WTC11 (cell line): ENCODE results near the gene ZNF202.

Experiments used
- CTCF ChIP-seq: fragments of 200-600 bp; IDR thresholded peaks from 2 replicates; pipeline ENCODE4 v1.8.0; 2022; ENCODE audit warnings: antibody characterized with exemption
- FOXP4 ChIP-seq: sonication (generic); formaldehyde crosslinking; IDR thresholded peaks from 2 replicates; pipeline ENCODE4 v1.8.0; 2022; ENCODE audit warnings: mild to moderate bottlenecking, missing genetic modification reagents
- GABPB1 ChIP-seq: sonication (generic); formaldehyde crosslinking; IDR thresholded peaks from 2 replicates; pipeline ENCODE4 v1.8.1; 2023; ENCODE audit warnings: mild to moderate bottlenecking, missing genetic modification reagents
- GTF2I ChIP-seq: fragments of 250-450 bp; sonication (Bioruptor Pico); conservative IDR thresholded peaks from 2 replicates; pipeline ENCODE4 v1.4.0; 2021; ENCODE audit warnings: mild to moderate bottlenecking
- PREB ChIP-seq: sonication (generic); formaldehyde crosslinking; IDR thresholded peaks from 2 replicates; pipeline ENCODE4 v1.8.1; 2022; ENCODE audit warnings: mild to moderate bottlenecking, missing genetic modification reagents, moderate library complexity, borderline replicate concordance
- SMAD4 ChIP-seq: sonication (generic); formaldehyde crosslinking; IDR thresholded peaks from 2 replicates; pipeline ENCODE4 v1.8.0; 2022; ENCODE audit warnings: mild to moderate bottlenecking, missing genetic modification reagents
- TEAD4 ChIP-seq: sonication (generic); formaldehyde crosslinking; IDR thresholded peaks from 2 replicates; pipeline ENCODE4 v1.8.0; 2022; ENCODE audit warnings: mild to moderate bottlenecking, missing genetic modification reagents
- TF ChIP-seq, protein P1 (sequence below): sonication (generic); formaldehyde crosslinking; IDR thresholded peaks from 2 replicates; pipeline ENCODE4 v1.8.0; 2022; ENCODE audit warnings: mild to moderate bottlenecking, missing genetic modification reagents

DNA sequence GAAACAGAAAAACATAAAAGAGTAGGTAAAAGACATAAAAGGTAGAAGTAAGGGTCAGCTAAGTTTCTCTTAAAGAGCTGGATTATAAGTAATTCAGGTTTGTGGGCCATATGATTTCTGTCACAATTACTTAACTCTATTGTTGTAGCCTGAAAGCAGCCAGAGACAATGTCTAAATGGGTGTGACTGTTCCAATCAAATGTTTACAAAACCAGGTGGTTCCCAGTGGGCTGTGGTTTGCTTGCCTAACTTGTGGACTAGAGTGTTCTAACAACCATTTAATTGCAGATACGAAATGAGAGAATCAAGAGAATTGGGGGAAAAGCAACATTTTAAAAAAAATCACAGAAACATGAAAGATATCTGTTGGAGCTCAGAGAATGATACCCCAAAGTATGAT, 42.1 kb upstream of the ZNF202 start:
- TF ChIP-seq PREB (CRISPR knock-in tag), result no peak
- TF ChIP-seq CTCF, result no peak
- no peak for TF ChIP-seq TEAD4
- TF ChIP-seq SMAD4 (CRISPR knock-in tag), result no peak
- TF ChIP-seq GABPB1, result no peak
- TF ChIP-seq, protein P1, sequence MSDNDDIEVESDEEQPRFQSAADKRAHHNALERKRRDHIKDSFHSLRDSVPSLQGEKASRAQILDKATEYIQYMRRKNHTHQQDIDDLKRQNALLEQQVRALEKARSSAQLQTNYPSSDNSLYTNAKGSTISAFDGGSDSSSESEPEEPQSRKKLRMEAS, result no peak
- no peak for TF ChIP-seq GTF2I (CRISPR knock-in tag)
- TF ChIP-seq FOXP4 (CRISPR knock-in tag), result no peak
